GM21529 (cell line): ENCODE data around the gene SS18L1.

Experiments
- ATAC-seq: cut with Tn5 transposase; IDR thresholded peaks from one replicate; pipeline ENCODE4 v1.9.1; 2021; ENCODE audit not compliant: unreplicated experiment

SS18L1 gene

DNA sequence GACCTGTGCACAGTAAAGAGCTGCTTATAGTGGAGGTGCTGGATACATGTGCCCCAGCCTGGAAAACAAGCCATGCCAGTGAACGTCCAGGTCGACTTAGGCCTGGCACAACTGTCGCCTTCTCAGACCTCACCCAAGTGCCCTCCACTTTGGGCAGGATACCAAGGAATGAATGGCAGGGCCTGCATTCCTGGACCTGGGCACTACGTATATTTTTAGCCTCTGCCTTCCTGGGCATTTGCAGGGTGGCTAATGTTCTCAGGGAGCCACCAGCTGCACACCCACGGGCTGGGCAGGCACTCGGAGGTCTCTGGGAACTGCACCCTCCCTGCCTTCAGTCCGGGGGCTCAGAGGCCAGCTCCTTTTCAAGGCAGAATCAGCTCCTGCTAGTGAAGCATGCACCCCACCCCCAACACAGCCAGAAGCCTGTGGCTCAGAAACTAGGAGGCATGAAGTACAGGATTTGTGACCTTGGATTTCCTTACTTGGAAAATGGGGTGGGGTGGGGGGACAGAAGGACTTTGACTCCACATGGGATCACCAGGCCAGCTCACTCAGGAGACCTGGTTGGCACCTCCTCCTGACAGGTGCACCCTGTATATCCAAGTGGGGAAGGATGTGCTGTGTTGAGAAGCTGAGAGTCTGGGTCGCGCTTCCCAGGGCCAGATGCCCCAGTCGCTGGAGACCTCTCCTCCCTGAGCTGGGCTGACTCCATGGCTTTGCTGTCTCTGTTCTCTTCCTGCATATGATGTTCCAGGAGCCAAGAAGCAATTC, 23.8 kb upstream of the SS18L1 start:
- ATAC-seq: no peak

DNA sequence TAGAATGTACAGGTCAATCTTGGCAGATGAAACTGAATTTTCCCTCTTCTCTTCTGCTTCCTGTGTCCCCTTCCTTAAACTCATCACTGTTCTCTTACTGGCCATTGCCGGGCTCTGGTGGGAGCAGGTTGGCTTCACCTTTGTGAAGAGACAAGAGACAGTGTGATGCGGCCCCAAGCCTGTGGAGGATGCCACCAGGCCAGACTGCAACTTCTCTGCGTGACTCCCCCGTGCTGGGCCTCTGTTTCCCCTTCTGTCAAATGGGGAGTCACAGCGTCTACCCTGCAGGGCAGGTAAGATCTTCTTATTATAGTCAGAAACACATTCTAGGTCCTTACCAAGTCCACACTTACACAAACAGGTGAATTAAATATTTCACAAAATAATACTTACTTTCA, 23.2 kb upstream of the SS18L1 start:
- no peak for ATAC-seq

DNA sequence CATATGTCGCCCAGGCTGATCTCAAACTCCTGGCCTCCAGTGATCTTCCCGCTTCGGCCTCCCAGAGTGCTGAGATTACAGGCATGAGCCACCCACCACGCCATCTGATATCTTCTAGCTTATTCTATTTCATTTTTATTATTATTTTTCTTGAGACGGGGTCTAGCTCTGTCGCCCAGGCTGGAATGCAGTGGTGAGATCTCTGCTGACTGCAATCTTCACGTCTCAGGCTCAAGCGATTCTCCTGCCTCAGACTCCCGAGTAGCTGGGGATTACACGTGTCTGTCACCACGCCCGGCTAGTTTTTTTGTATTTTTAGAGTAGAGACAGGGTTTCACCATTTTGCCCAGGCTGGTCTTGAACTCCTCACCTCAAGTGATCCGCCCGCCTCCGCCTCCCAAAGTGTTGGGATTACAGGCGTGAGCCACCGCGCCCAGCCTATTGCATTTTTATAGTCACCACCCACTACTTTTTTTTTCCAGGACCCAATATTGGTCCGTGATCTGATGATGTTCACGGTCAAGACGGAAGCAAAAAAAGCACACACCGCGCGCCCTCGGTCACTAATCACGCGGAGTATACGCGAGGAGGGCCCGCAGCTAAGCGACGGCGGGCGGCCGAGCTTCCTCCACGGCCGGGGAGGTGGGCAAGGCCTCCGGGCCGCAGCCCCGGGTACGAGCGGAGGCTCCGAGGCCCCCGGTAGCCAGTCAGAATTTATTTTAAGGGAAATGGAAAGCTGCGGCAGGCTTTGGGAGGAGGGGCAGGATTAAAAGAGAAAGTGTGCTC, 22.4 kb upstream of the SS18L1 start:
- ATAC-seq: peak; percentile 22

DNA sequence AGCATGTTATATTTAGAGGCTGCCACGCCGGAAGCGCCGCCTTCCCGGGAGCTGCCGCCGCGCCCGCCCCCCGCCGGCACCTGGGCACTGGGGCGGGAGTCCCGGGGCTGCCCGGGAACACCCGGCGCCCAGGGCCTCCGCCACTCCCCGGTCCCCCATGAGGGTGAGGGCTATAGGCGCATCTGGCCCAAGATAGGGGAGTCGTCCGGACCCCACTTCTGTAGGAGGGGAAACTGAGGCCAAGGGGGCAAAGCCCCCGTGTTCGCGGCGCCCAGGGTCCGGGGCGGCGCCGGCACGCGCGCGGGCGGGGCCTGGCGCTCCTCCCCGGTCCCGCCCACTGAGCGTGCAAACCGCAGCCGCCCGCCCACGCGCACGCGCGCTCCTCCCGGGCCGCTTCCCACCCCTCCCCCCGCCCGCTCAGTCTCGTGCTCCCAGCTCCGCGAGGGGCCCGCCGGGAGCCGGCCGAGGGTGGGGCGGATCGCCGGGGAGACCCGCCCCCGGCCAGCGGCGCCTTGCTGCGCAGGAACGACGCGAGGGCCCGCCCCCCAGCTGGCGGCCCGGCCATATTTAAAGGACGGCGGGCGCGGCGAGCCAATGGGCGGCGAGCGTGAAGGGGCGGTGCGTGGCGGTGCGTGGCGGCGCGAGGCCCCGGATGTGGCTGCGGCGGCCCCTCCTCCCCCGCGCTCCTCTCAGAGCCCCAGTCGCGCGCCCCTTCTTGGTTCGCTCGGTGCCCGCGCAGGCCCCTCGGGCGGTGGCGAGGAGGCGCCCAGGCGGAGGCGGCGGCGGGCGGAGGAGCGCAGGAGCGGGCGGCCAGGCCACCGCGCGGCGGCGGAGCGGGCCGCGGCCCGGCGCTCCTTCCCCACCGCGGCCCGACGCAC, 21.6 kb upstream of the SS18L1 start, which contains the start of gene LSM14B:
TSS of gene LSM14B (plus strand) at position 700 of the 878 bp plus-strand sequence. CDS start 192 bp downstream, outside the sequence.
- peak; percentile 78 for ATAC-seq

DNA sequence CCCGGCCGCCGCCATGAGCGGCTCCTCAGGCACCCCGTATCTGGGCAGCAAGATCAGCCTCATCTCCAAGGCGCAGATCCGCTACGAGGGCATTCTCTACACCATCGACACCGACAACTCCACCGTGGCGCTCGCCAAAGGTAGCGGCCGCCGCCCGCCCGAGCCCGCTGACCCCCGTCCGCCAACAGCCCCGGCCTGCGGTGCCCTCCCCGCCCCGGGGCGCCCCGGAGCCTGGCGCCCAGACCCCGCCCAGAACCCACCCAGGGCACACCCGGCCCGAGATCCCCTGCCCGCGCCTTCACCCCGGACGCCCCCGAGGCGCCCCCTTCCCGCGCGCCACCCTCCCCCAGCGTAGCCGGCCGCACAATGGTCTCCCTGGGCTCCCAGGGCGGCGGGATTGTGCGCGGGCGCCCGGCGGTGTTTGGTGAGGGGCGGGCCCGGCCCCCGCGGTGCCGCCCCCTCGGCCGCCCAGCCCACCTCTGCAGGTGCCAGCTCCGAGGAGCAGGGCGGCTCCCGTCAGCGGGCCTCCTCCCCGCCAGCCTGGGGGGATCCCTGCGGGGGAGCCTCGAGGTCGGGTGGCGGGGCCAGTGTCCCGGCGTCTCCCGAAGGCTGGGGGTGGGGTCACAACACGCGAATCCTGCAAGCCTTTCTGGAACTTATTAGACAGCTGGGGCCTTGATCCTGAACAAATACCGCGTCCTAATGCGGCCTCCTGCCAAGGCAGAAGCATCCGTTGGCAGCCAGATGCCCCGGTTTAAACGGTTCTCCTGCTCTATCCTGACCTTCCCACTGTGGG, 20.7 kb upstream of the SS18L1 start:
- ATAC-seq: peak; percentile 18

DNA sequence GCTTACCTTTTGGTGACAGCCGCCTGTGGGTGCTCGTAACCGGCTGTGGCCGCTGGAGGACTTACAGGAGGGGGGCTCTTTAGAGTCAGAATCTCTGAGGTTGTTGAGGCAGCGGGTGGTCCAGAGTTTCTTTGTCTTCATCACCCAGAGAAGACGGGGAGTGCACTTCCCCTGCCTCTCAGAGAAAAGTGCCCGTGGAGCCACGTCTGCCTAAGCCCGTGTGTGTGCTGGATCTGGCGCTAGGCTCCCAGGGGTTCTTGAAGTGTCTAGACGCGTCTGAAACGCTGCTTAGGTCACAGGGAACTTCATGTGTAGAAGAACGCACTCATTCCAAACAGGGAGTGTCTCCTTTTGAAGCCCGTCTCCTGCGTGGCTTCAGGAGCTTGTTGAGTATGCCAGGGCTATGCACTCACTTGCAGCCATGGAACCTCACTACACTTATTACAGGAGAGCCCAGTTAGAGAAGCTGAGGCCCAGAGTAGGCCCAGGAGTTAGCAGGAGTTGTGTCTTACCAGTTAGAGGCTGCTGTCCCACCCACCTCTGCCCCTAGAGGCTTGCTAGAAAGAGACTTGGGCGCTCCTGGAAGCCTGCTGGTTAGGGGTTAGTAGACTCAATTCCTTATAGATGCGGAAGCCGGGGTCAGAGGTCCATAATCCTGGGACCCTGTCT, 20.0 kb upstream of the SS18L1 start:
- ATAC-seq: no peak

DNA sequence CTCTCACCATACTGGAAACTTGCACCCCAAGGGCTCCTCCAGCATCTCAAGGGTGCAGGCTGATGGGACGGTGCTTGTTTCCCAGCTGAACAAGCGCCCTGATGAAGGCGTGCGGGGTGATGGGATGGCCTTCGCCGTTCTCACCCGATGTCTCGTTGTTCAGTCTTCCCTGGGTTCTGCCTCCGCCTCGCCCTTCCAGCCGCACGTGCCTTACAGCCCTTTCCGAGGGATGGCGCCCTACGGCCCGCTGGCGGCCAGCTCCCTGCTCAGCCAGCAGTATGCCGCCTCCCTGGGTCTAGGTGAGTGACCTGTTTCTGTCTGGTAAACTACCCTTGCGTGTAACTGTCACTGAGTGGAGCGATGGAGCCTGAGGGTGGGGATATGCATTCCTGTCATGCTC, 17.4 kb upstream of the SS18L1 start:
- no peak for ATAC-seq

DNA sequence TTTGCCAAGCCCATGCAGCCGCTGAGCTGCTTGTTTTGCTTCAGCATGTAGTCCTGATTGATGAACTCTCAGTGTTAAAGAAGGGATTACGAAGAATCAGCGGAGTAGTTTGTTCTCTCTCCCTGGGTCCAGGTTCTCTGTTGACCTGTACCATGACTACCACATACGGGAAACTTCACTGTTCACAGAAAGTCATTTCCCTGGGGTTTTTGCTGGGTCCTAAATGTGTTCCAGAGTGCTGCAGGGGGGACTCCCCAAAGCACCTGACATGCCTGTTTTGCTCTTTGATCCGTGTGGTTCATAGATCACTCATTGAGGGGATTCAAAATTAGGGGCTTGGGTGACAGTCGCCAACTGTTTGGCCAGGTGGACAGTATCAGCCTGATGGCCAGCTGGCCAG, 15.8 kb upstream of the SS18L1 start:
- ATAC-seq: no peak

DNA sequence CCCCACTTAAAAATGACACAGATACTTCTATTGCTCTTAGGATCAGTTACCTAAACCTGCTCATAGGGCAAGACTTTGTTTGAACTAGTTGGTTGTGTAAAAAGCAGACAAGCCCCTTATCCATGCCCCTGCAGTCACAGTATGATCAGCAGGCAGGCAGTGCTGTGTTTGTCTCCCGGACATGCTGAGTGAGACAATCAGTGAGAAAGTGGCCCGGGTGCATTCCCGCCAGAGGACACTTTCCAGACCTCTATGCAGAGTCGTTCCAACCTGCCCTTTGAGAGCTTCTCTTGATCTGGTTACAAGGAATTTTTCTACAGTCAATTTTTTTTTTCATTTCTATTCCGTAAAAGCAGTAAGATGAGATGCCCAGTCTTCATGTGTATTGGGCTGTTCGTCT, 15.1 kb upstream of the SS18L1 start:
- ATAC-seq: no peak

DNA sequence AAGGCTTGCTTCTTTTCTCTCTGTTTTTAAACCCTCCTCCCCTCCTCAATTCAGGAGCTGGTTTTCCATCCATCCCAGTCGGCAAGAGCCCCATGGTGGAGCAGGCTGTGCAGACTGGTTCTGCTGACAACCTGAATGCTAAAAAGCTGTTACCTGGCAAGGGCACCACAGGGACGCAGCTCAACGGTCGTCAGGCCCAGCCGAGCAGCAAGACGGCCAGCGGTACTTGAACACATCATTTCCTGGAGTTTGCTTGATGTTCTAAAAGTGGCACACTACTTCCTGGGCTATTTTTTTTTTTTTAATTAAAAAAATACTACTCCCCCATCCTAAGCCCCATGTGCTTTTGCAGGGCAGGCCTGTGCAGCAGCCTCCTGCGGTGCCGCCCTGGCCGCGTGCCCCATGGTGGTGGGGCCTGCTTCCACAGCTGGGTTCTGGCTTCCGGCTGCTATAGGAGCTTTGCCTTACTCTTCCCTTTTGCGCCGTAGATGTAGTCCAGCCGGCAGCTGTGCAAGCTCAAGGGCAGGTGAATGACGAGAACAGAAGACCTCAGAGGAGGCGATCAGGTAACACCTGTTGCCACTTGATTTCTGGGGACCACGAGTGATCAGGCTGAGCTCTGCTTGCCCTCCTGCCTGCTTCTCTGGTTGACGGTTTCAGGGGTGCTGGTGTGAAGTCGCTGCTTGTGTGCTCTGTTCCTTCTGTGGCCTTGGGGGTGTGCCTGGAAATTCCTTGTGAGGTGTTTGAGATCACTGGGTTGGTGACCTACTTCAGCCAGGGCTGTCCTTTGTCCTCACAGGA, 13.6 kb upstream of the SS18L1 start:
- ATAC-seq: no peak

DNA sequence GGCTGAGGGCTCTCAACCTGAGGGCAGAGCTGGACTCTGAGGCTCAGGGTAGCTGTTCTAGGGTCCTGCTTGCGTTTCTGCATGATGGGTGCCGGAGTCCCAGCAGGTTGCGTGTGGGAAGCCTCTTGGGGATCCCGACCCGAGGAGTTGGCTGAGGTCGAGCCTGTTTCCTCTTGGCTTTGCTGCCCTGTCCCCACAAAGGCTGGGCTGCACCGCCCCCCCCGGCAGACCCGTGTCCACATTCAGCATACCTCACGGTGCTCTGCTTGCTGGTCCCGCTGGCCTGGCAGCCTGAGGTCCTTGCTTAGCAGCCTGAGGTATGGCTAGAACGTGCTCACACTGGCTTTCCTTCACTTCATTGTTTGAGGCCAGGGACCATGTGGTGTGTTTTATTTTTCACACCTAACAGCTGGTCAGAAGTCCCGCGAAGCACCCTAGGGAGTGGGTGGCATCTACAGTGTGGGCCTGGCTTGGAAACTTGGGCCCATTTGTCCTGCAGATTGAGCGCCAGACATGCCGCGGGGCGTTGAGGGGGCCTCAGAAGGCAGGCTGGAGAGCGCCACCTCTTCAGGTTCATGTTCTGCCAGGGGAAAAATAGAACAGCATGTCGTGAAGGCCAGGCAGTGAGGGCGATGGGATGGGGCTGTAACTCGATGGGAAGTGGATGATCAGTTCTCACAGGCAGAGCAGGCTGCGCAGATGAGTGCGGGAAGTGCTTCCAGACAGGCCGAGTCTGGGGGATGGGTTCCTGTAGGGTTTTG, 11.8 kb upstream of the SS18L1 start:
- no peak for ATAC-seq

DNA sequence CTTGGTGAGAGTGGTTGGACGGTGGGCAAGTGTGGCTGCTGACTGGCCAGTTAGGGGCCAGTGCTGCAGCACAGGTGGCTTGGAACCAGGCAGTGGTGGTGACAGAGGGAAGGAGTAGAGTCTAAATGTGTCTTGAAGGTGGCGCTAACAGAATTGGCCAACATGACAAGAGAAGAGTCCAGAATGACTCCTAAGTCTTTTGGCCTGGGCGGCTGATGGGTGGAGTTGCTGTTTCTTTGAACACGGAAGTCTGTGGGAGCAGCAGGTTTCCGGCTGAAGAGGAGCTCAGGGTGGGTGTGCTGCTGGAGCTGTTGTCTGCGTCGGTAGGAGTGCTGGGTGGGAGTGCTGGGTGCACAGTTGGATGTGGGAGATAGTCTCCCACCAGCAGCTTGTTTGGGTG, 11.1 kb upstream of the SS18L1 start:
- ATAC-seq: no peak

DNA sequence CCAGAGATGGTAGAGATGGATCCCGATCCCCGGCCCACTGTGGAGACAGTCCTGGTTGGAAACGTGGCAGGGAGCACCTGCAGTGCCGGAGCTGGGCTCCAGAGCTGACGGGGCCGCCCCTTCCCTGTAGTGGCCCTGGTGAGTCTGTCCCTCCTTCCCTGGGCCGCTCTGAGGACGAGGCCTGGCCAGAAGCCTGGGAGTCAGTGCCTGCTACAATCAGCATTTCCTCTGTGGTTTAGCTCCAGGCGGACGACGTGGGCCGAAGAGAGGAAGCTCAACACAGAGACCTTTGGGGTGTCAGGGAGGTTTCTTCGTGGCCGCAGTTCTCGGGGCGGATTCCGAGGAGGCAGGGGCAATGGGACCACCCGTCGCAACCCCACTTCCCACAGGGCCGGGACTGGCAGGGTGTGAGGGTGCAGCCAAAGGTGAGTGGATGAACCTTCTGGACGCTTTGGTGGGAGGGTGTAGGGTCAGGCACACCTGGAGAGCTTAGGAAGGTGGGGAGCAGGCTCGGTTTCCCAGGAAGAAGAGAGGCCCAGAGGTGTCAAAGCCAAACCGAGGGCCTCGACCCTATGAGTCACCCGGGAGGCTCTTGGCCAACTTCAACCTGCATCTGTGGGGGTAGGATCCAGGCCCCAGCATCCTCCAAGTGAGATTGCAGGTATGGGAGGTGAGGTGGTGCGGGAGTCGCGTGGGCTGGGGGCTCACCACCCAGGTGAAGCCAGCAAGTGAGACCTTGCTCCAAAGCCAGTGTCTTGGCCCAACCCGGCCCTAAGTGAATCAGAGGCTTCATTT, 10.3 kb upstream of the SS18L1 start:
- ATAC-seq: no peak

DNA sequence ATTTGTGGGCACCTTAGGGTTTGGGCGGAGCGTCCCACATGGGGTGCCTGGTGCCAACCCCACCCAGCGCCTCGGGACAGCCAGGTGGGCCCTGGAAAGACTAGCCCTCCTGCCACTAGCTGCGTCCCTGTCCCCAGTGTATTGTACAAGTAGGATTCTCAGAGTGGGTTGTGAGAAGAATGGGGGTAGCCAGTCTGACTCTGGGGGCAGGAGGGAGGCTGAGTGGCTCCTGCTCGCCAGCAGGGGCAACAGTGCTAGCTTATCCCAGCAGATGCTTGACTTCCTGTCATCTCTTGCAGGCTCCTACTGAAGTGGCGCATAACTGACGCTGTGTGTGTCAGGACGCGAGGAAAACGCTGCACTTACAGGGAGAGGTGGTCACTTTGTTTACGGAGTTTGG, 9.7 kb upstream of the SS18L1 start:
- ATAC-seq: no peak

DNA sequence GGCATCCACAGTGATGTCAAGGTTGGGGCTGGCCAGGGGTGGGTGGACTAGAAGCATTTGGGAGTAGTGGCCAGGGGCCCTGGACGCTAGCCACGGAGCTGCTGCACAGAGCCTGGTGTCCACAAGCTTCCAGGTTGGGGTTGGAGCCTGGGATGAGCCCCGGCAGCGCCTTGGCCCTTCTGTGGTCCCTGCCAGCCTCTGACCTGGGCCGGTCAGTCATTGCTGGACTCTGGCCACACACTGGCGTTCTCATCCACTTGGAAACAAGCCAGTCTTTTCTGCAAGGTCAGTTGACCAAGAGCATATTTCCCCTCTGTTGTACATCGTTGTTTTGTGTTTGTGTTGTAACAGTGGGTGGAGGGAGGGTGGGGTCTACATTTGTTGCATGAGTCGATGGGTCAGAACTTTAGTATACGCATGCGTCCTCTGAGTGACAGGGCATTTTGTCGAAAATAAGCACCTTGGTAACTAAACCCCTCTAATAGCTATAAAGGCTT, 8.8 kb upstream of the SS18L1 start:
- no peak for ATAC-seq

DNA sequence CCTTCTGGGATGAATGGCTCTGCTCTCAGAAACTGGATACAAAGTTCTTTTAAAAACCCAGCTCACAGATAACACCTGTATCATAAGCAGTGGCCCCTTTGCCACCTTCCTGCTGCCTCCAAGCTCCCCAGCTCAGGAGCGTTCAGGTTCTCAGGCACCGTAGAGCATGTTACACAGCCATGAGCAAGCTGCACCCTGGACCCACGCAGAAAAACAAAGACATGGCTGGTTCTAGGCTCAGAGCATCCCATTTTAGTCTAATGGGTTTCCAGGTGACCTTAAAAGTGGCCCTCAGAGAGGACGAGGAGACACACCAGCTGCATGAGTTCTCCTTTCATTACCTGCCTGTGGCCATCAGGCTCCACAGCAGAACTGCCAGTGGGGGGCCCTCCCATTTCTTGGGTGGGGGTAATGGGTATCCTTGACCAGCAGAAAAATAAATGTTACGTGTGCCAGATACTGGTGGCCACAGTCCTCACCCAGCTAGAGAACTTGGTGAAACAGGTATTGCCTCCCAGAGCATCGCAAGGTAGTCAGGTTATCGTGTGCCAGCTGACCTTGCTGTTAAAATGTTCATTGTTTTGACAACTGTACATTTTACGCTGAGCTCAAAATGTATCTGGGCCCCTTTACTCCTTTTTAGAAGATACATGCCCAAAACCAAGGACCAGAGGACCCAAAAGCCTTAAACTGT, 7.8 kb upstream of the SS18L1 start:
- ATAC-seq: no peak
